ENCODE data around the gene BTBD7.

Gene BTBD7

DNA sequence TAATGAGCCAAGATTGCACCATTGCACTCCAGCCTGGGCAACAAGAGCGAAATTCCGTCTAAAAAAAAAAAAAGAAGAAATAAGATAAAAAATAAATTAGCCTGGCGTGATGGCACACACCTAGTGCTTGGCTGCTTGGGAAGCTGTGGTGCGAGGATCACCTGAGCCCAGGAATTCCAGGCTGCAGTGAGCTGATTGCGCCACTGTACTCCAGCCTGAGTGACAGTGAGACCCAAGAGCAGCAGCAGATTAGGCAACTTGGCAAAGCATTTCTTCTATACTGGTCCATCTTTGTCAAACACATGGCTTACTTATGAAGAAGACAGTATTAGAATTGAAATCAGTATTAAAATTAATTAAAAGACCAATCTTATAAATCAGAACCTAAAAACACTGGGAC, 132.3 kb downstream of the BTBD7 start:
- Histone ChIP-seq H3K9ac (ENCODE audit: low read depth, low read length) (no peak overlapping the region), H3K27ac (ENCODE audit: low read length) (no peak overlapping the region), H3K9me3 (ENCODE audit: insufficient read depth, low read depth, low read length) (no peaks in the 10 kb centered on the region), H3K36me3 (ENCODE audit: insufficient read depth, low read depth, low read length) (no peaks in the 10 kb centered on the region), H3K27me3 (ENCODE audit: insufficient read depth, low read length) (no peaks in the 10 kb centered on the region), H3K4me1 (ENCODE audit: insufficient read depth, low read length) (no peaks in the 10 kb centered on the region), H3K4me3 (ENCODE audit: low read length) (no peak overlapping the region)

DNA sequence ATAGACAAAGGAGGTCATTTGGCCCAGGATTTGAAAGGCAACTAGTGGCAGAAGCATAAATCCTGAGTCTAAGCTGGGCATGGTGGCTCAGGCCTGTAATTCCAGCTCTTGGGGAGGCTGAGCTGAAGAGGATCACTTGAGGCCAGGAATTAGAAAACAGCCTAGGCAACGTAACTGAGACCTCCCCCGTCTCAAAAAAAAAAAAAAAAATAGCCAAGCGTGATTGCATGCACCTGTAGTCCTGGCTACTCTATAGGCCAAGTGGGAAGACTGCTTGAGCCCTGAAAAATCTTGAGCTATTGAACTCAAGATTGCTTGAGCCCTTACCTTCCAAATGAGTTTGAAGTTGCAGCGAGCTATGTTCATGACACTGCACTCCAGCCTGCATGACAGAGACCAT, 133.8 kb downstream of the BTBD7 start:
- H3K9me3 ChIP-seq (ENCODE audit: insufficient read depth, low read depth, low read length): no peaks in the 10 kb centered on the region
- H3K27ac ChIP-seq (ENCODE audit: low read length): no peak overlapping the region
- H3K9ac ChIP-seq (ENCODE audit: low read depth, low read length): no peak overlapping the region
- H3K4me1 ChIP-seq (ENCODE audit: insufficient read depth, low read length): no peaks in the 10 kb centered on the region
- H3K4me3 ChIP-seq (ENCODE audit: low read length): no peak overlapping the region
- H3K27me3 ChIP-seq (ENCODE audit: insufficient read depth, low read length): no peaks in the 10 kb centered on the region
- H3K36me3 ChIP-seq (ENCODE audit: insufficient read depth, low read depth, low read length): no peaks in the 10 kb centered on the region

- no peak overlapping the region for H3K9ac ChIP-seq (ENCODE audit: low read depth, low read length)
- H3K4me1 ChIP-seq (ENCODE audit: insufficient read depth, low read length): no peaks in the 10 kb centered on the region
- 0 out of 2 replicates have a peak, but pooled peaks cover 3% of the 10 kb centered on the region for H3K36me3 ChIP-seq (ENCODE audit: insufficient read depth, low read depth, low read length)
- H3K27ac ChIP-seq (ENCODE audit: low read length): no peak overlapping the region
- H3K27me3 ChIP-seq (ENCODE audit: insufficient read depth, low read length): no peaks in the 10 kb centered on the region
- no peaks in the 10 kb centered on the region for H3K9me3 ChIP-seq (ENCODE audit: insufficient read depth, low read depth, low read length)
- H3K4me3 ChIP-seq (ENCODE audit: low read length): no peak overlapping the region
Observed at GRCh38 chr14:93195316-93195999, 137.4 kb downstream of the BTBD7 start.

Measured in iPS-20b (cell line).